GM12892 (cell line): ENCODE measurements around the gene RECK.

Experiments
- POLR2A ChIP-seq: IDR thresholded peaks from 2 replicates; pipeline ENCODE4 v1.6.1; 2011; ENCODE audit warnings: low read depth, low read length, control low read depth
- POLR2AphosphoS5 ChIP-seq: IDR thresholded peaks from 2 replicates; pipeline ENCODE4 v1.6.1; 2011; ENCODE audit warnings: low read depth, low read length, control low read depth

DNA sequence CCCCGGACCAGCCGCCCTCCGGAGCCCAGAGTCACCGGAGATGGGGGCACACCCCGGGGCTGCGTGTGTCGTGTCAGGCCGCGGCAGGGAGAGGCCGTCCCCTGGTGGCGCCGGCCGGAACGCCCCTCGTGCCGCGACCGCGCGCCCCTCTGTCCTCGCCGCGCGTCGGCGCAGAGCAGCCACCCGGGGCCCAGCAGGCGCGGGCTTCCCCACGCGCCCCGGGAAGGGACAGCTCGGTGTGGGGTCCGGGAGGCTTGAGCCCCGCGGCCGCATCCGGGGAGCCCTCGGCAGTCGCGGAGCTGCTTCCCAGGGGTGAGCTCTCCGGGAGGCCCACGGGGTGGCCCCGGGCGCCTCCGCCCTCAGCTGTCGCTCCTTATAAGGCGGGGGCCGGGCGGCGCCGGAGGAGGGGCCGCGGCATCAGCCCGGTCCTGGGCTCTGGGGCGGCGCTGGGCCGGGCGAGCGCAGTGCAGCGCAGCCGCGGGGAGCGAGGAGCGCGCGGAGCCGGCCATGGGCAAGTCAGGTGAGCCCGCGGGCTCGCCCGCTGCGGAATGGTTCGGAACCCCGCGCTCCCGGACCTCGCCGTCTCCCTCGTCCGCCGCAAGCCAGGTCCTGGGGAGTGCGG, 99.7 kb downstream of the RECK start, which contains the start of gene GLIPR2:
- TF ChIP-seq POLR2AphosphoS5 (peak; percentile 50; the same call in 1 of the 2 replicates), POLR2A (peak; percentile 68; the same call in 1 of the 2 replicates)
